Left ventricle myocardium inferior (tissue), 1 donor: ENCODE results near the gene ANKRD55. TPM values are rescaled to one million over a fixed set of nuclear protein-coding genes. Genes with fewer than 3 reads are reported as not detected.

Source experiments
- DNase-seq: peaks from one replicate; pipeline ENCODE4 v3.0.0-alpha.2; 2020
- H3K27ac ChIP-seq: fragments of 200-600 bp; replicated peaks from 2 replicates; pipeline ENCODE4 v1.8.0; 2021
- H3K27me3 ChIP-seq: fragments of 200-600 bp; 2 replicates; pipeline ENCODE4 v1.8.0; 2021; ENCODE audit warnings: low read depth
- H3K36me3 ChIP-seq: fragments of 200-600 bp; 2 replicates; pipeline ENCODE4 v1.8.0; 2021
- H3K4me1 ChIP-seq: fragments of 200-600 bp; 2 replicates; pipeline ENCODE4 v1.8.0; 2021
- H3K4me3 ChIP-seq: fragments of 200-600 bp; 2 replicates; pipeline ENCODE4 v1.8.0; 2021; ENCODE audit warnings: mild to moderate bottlenecking, moderate library complexity
- H3K9me3 ChIP-seq: fragments of 200-600 bp; replicated peaks from 2 replicates; pipeline ENCODE4 v1.8.0; 2021
- intact Hi-C: fragments of 100-400 bp; cut with micrococcal nuclease; formaldehyde crosslinking; loops from one replicate; pipeline ENCODE4 v1.11.0; 2022
- total RNA-seq: library from RNA; stranded (reverse); fragmentation: NEBNext Ultra II Directional; extraction: Animal tissue kit (Norgen Biotek cat#: 25700); gene quantifications from one replicate; pipeline ENCODE4 v1.2.1, GENCODE V29; 2021
- TF ChIP-seq, protein P1 (sequence below): fragments of 200-600 bp; IDR thresholded peaks from 2 replicates; pipeline ENCODE4 v1.8.0; 2021; ENCODE audit warnings: antibody characterized with exemption, mild to moderate bottlenecking, borderline replicate concordance
- donor health status: DM: no; HTN: yes; CAD: no; lungs with severe emphysema.

Gene ANKRD55
- total RNA-seq, 1 donor from 2014 or later = 0.27 TPM

DNA sequence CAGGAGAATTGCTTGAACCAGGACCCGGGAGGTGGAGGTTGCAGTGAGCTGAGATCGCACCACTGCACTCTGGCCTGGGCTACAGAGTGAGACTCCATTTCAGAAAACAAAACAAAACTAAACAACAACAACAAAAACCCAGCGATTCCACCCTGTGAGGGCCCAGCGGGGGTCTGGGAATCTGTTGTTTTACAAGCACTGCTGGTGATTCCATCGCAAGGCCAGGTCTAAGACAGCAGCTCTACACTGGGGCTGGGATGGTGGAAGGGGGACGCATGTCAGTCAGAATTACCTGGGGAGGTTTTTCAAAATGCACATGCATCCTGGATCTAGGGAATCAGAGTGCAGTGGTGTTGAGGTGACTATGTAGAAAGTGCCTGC lies 90.9 kb downstream of the ANKRD55 start:
- Histone ChIP-seq H3K36me3 (no peaks in the 10 kb centered on the region), H3K4me3 (no peak overlapping the region), H3K27me3 (no peaks in the 10 kb centered on the region), H3K4me1 (peaks cover 7% of the 10 kb centered on the region), H3K9me3 (no peaks in the 10 kb centered on the region), H3K27ac (no peak overlapping the region)
- TF ChIP-seq, protein P1, sequence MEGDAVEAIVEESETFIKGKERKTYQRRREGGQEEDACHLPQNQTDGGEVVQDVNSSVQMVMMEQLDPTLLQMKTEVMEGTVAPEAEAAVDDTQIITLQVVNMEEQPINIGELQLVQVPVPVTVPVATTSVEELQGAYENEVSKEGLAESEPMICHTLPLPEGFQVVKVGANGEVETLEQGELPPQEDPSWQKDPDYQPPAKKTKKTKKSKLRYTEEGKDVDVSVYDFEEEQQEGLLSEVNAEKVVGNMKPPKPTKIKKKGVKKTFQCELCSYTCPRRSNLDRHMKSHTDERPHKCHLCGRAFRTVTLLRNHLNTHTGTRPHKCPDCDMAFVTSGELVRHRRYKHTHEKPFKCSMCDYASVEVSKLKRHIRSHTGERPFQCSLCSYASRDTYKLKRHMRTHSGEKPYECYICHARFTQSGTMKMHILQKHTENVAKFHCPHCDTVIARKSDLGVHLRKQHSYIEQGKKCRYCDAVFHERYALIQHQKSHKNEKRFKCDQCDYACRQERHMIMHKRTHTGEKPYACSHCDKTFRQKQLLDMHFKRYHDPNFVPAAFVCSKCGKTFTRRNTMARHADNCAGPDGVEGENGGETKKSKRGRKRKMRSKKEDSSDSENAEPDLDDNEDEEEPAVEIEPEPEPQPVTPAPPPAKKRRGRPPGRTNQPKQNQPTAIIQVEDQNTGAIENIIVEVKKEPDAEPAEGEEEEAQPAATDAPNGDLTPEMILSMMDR = no peak
- DNase-seq = no peak
- intact Hi-C loops = no loop called here

GRCh38 chr5:56140073-56140472 lies 93.1 kb downstream of the ANKRD55 start:
- Histone ChIP-seq H3K36me3 (no peaks in the 10 kb centered on the region), H3K27ac (no peak overlapping the region), H3K27me3 (no peaks in the 10 kb centered on the region), H3K4me3 (no peak overlapping the region), H3K9me3 (no peaks in the 10 kb centered on the region), H3K4me1 (peaks cover 7% of the 10 kb centered on the region)
- TF ChIP-seq, protein P1 = no peak
- intact Hi-C loops = no loop called here
- no peak for DNase-seq

- H3K9me3 ChIP-seq = peaks cover 11% of the 10 kb centered on the region
- DNase-seq = no peak
- intact Hi-C loops = no loop called here
- no peaks in the 10 kb centered on the region for H3K27me3 ChIP-seq
- H3K4me3 ChIP-seq = no peak overlapping the region
- TF ChIP-seq, protein P1 = no peak
- H3K27ac ChIP-seq = no peak overlapping the region
- peaks cover 10% of the 10 kb centered on the region for H3K4me1 ChIP-seq
- H3K36me3 ChIP-seq = no peaks in the 10 kb centered on the region
These were observed 102.5 kb downstream of the ANKRD55 start for GRCh38 chr5:56130664-56131063.

GRCh38 chr5:56129288-56129687 lies 103.8 kb downstream of the ANKRD55 start:
- Histone ChIP-seq H3K9me3 (peaks cover 11% of the 10 kb centered on the region), H3K4me3 (no peak overlapping the region), H3K27ac (no peak overlapping the region), H3K4me1 (peaks cover 17% of the 10 kb centered on the region), H3K36me3 (no peaks in the 10 kb centered on the region), H3K27me3 (no peaks in the 10 kb centered on the region)
- no peak for DNase-seq
- intact Hi-C loops = no loop called here
- TF ChIP-seq, protein P1 = no peak

GRCh38 chr5:56128113-56128512 lies 105.0 kb downstream of the ANKRD55 start:
- peak; percentile 33 for DNase-seq
- H3K27ac ChIP-seq = no peak overlapping the region
- no peaks in the 10 kb centered on the region for H3K27me3 ChIP-seq
- H3K9me3 ChIP-seq = peaks cover 11% of the 10 kb centered on the region
- no peaks in the 10 kb centered on the region for H3K36me3 ChIP-seq
- H3K4me1 ChIP-seq = peaks cover 26% of the 10 kb centered on the region
- intact Hi-C loops = no loop called here
- TF ChIP-seq, protein P1 = no peak
- H3K4me3 ChIP-seq = no peak overlapping the region
